Superior temporal gyrus (tissue), 1 donor: ENCODE results near the gene KCNQ2.

Source experiments
- DNase-seq: peaks from one replicate; pipeline ENCODE4 v3.0.0-alpha.2; 2016; ENCODE audit errors: extremely low spot score

The KCNQ2 gene

GRCh38 chr20:63454731-63455567, 17.5 kb downstream of the KCNQ2 start:
- DNase-seq = no peak

- DNase-seq = no peak
Observed at GRCh38 chr20:63452821-63453523, 19.5 kb downstream of the KCNQ2 start.

- no peak for DNase-seq
Observed at GRCh38 chr20:63452341-63452740, 20.1 kb downstream of the KCNQ2 start.

GRCh38 chr20:63451821-63452220, 20.6 kb downstream of the KCNQ2 start:
- DNase-seq = no peak

- no peak for DNase-seq
Observed at GRCh38 chr20:63449796-63450730, 22.4 kb downstream of the KCNQ2 start.

- DNase-seq = no peak
Observed at GRCh38 chr20:63449025-63449424, 23.4 kb downstream of the KCNQ2 start.

- DNase-seq = no peak
Observed at GRCh38 chr20:63448031-63448430, 24.4 kb downstream of the KCNQ2 start.

- no peak for DNase-seq
Observed at GRCh38 chr20:63447320-63447719, 25.1 kb downstream of the KCNQ2 start.

GRCh38 chr20:63446216-63447024, 26.0 kb downstream of the KCNQ2 start:
- DNase-seq = no peak

- DNase-seq = no peak
Observed at GRCh38 chr20:63445075-63445734, 27.2 kb downstream of the KCNQ2 start.

GRCh38 chr20:63444548-63444947, 27.9 kb downstream of the KCNQ2 start:
- DNase-seq = no peak

- DNase-seq = no peak
Observed at GRCh38 chr20:63443606-63444395, 28.7 kb downstream of the KCNQ2 start.

- no peak for DNase-seq
Observed at GRCh38 chr20:63442100-63442493, 30.4 kb downstream of the KCNQ2 start.

- DNase-seq = no peak
Observed at GRCh38 chr20:63441136-63442099, 31.0 kb downstream of the KCNQ2 start.

GRCh38 chr20:63440366-63440955, 32.0 kb downstream of the KCNQ2 start:
- DNase-seq = no peak

GRCh38 chr20:63439866-63440265, 32.6 kb downstream of the KCNQ2 start:
- no peak for DNase-seq

GRCh38 chr20:63438121-63438520, 34.3 kb downstream of the KCNQ2 start:
- no peak for DNase-seq

- DNase-seq = no peak
Observed at GRCh38 chr20:63435552-63435951, 36.9 kb downstream of the KCNQ2 start.
